Cardiac fibroblast (primary cell): ENCODE measurements around the gene GFPT2.
A peak's percentile ranks its signal among the peaks of the same experiment; 100 is the strongest.

Experiments
- DNase-seq, 2 donors: peaks; one replicate each; pipeline versions ENCODE4 v3.0.0 to v3.0.0-alpha.2; 2010; ENCODE audit warnings: low read depth in 2 of 2
- H3K4me3 ChIP-seq, 2 donors: replicated peaks in 1 of 2; 1 replicate in 1 of 2; 2 replicates in 1 of 2; pipeline ENCODE4 v1.5.1; 2011; ENCODE audit warnings: low read depth in 2 of 2, low read length in 2 of 2, mild to moderate bottlenecking in 2 of 2, moderate library complexity in 1 of 2
- CTCF ChIP-seq: IDR thresholded peaks from one replicate; pipeline ENCODE4 v1.5.1; 2011; ENCODE audit warnings: low read depth, mild to moderate bottlenecking, low read length, inconsistent platforms

The GFPT2 gene

DNA sequence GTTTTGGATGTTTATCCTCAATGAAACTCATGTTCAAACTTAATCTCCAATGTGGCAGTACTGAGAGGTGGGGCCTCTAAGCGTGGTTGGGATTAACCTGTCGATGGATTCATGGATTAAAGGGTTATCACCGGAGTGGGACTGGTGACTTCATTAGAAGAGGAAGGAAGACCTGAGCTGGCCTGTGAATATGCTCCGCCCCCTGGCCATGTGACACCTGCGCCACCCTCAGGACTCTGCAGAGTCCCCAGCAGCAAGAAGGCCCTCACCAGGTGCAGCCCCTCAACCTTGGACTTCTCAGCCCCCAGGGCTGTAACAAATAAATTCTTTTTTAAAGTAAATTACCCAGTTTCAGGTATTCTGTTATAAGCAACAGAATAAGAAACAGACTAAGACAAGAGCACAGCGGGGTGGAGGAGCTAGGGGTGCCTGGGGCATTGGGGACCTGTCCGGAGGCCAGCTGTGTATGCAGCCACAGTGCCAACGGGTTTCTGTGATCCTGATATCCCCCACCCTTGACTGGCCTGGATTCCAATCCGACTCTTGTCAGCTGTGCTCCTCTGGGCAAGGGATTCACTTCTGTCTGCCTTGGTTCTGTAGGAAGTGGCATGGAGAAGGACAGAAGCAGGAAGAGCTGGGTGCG is 58.1 kb downstream of the GFPT2 start:
- TF ChIP-seq CTCF, result no peak
- no peak for DNase-seq
- H3K4me3 ChIP-seq, result no peak overlapping the region

DNA sequence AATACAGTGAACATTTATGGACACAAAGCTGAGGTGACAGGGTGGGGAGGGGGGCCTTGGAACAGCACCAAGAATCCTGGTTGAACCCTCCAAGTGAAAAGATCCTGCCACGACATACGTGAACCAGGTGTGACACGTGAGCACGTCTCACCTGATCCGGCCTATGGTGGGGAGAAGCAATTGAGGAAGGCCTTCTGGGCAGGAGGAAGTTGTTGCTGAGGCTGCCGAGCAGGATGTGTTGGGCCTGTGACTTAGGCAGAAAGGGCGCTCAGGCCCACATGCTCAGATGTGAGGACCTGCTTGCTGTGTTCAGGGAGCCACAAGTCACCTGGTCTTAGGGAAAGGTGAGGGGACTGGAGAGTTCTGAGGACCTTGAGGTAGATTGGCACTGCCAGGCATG is 58.7 kb downstream of the GFPT2 start:
- no peak overlapping the region for H3K4me3 ChIP-seq
- DNase-seq, result no peak
- no peak for TF ChIP-seq CTCF

GRCh38 chr5:180291943-180292831 is 60.9 kb downstream of the GFPT2 start, which contains the start of gene MAPK9:
Gene MAPK9, minus strand, starts transcription at chr5:180292083. Its CDS starts 11,522 bp downstream, at chr5:180280561.
- no peak for TF ChIP-seq CTCF
- peak within 1 kb of the TSS; percentile 67 to 76 for H3K4me3 ChIP-seq
- peak; percentile 65 to 80 for DNase-seq

GRCh38 chr5:180291234-180291940 is 61.7 kb downstream of the GFPT2 start:
- TF ChIP-seq CTCF, result no peak
- peak overlapping the region; percentile 67 to 76 for H3K4me3 ChIP-seq
- DNase-seq, result no peak

DNA sequence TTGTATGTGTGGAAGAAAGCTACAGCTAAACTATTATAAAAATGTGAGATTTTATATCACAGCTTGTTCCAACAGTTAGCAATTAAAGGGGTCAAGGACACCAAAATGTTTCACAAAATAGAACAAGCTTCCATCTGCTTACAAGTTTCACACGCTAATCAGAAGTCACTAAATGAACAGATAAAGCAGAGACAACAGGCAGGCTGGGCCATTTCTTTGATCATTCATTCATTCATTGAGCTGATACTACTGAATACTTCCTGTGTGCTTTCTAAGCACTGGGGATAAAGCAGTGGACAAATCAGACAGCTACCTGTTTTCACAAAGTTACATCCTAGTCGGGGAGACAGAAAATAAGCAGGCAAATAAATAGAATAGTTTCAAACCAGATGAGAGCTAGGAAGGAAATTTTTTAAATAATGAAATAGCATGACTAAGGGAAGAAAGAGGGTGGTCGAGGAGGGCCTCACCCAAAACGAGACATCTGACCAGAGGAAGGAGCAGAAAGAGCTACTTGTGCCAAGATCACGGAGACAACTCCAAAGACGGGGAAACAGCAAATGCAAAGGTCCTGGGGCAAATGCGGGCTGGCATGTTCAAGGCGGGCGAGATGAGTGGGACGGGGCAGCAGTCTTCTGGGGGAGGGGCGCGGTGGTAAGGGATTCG is 62.4 kb downstream of the GFPT2 start:
- H3K4me3 ChIP-seq, result peak overlapping the region; percentile 67 to 76
- TF ChIP-seq CTCF, result no peak
- no peak for DNase-seq

- no peak for TF ChIP-seq CTCF
- H3K4me3 ChIP-seq, result no peak overlapping the region
- no peak for DNase-seq
Measured at GRCh38 chr5:180289966-180290365, 63.2 kb downstream of the GFPT2 start.
